ENCODE results near the gene SPEF1.

DNA sequence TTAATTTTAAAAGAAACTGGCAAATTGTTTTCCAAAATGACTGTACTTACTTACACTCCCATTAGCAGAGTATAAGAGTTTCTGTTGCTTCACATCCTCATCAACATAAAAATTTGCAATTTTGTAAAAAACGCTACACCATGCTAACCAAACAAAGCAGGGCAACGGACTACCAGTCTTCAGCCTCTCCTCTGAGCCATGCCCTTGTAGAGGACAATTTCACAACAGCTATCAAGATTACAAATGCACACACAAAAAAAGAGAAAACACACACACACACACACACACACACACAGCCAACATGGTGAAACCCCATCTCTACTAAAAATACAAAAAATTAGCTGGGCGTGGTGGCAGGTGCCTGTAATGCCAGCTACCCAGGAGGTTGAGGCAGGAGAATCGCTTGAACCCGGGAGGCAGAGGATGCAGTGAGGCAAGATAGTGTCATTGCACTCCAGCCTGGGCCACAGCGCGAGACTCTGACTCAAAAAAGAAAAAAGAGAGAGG is 9.6 kb downstream of the SPEF1 start:
- TF ChIP-seq, protein P1, sequence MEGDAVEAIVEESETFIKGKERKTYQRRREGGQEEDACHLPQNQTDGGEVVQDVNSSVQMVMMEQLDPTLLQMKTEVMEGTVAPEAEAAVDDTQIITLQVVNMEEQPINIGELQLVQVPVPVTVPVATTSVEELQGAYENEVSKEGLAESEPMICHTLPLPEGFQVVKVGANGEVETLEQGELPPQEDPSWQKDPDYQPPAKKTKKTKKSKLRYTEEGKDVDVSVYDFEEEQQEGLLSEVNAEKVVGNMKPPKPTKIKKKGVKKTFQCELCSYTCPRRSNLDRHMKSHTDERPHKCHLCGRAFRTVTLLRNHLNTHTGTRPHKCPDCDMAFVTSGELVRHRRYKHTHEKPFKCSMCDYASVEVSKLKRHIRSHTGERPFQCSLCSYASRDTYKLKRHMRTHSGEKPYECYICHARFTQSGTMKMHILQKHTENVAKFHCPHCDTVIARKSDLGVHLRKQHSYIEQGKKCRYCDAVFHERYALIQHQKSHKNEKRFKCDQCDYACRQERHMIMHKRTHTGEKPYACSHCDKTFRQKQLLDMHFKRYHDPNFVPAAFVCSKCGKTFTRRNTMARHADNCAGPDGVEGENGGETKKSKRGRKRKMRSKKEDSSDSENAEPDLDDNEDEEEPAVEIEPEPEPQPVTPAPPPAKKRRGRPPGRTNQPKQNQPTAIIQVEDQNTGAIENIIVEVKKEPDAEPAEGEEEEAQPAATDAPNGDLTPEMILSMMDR (IDR thresholded peaks at IDR 0.05): no peak
- TF ChIP-seq POLR2A (IDR thresholded peaks at IDR 0.05): no peak
